WTC11 (cell line): ENCODE measurements around the gene MSI2. TPM values are rescaled to one million over a fixed set of nuclear protein-coding genes. Genes with fewer than 3 reads are reported as not detected.

Experiments used
- ATAC-seq: fragments of 200-7000 bp; cut with Tn5 transposase; 2 replicates; pipeline ENCODE4 v1.10.0; 2021; ENCODE audit warnings: mild to moderate bottlenecking, moderate library complexity
- CTCF ChIA-PET: fragments of 300-600 bp; sonication (Branson Sonifier 250); formaldehyde crosslinking; loops from one replicate; lab custom pipeline; 2021; ENCODE audit warnings: antibody characterized with exemption; lab: Charles Lee
- POLR2A ChIA-PET: fragments of 350-600 bp; sonication (Branson Sonifier 250); formaldehyde crosslinking; loops from one replicate; lab custom pipeline; 2021; ENCODE audit warnings: antibody characterized with exemption; lab: Charles Lee
- DNase-seq: peaks from one replicate; pipeline ENCODE4 v3.0.0; 2021; ENCODE audit warnings: low spot score
- H3K27ac Mint-ChIP-seq: 2 replicates; pipeline ENCODE4 v1.8.0; 2021; ENCODE audit warnings: mixed read lengths
- H3K27me3 Mint-ChIP-seq: 2 replicates; pipeline ENCODE4 v1.8.0; 2021; ENCODE audit warnings: low read depth, mild to moderate bottlenecking, moderate library complexity, mixed read lengths
- H3K36me3 Mint-ChIP-seq: 2 replicates; pipeline ENCODE4 v1.8.0; 2021; ENCODE audit warnings: mixed read lengths
- H3K4me1 Mint-ChIP-seq: 2 replicates; pipeline ENCODE4 v1.8.0; 2022; ENCODE audit warnings: mixed read lengths
- H3K4me3 Mint-ChIP-seq: 2 replicates; pipeline ENCODE4 v1.8.0; 2021; ENCODE audit warnings: mild to moderate bottlenecking, moderate library complexity, mixed read lengths
- H3K9me3 Mint-ChIP-seq: 2 replicates; pipeline ENCODE4 v1.8.0; 2021; ENCODE audit warnings: mixed read lengths
- ATF1 ChIP-seq: sonication (generic); formaldehyde crosslinking; IDR thresholded peaks from 2 replicates; pipeline ENCODE4 v1.8.1; 2023; ENCODE audit warnings: mild to moderate bottlenecking, moderate library complexity, missing genetic modification reagents
- ATF2 ChIP-seq: sonication (generic); formaldehyde crosslinking; IDR thresholded peaks from 2 replicates; pipeline ENCODE4 v1.8.1; 2022; ENCODE audit warnings: low read depth, missing genetic modification reagents, borderline replicate concordance
- CDX4 ChIP-seq: fragments of 250-450 bp; sonication (Bioruptor Pico); IDR thresholded peaks from 2 replicates; pipeline ENCODE4 v1.9.0; 2021; ENCODE audit warnings: moderate library complexity, mild to moderate bottlenecking, inconsistent platforms, borderline replicate concordance
- CREB1 ChIP-seq: sonication (generic); formaldehyde crosslinking; IDR thresholded peaks from 2 replicates; pipeline ENCODE4 v1.8.0; 2023; ENCODE audit warnings: mild to moderate bottlenecking, missing genetic modification reagents
- CREM ChIP-seq: sonication (generic); formaldehyde crosslinking; IDR thresholded peaks from 2 replicates; pipeline ENCODE4 v1.8.1; 2022; ENCODE audit warnings: mild to moderate bottlenecking, missing genetic modification reagents, moderate library complexity
- JUN ChIP-seq: sonication (generic); formaldehyde crosslinking; IDR thresholded peaks from 2 replicates; pipeline ENCODE4 v1.8.0; 2023; ENCODE audit warnings: mild to moderate bottlenecking, missing genetic modification reagents
- KAT7 ChIP-seq: sonication (generic); formaldehyde crosslinking; IDR thresholded peaks from 2 replicates; pipeline ENCODE4 v1.8.1; 2023; ENCODE audit warnings: missing genetic modification reagents, mild to moderate bottlenecking, borderline replicate concordance
- NFATC4 ChIP-seq: fragments of 250-450 bp; sonication (Bioruptor Pico); IDR thresholded peaks from 2 replicates; pipeline ENCODE4 v1.9.0; 2021; ENCODE audit warnings: mild to moderate bottlenecking
- NR3C1 ChIP-seq: sonication (generic); formaldehyde crosslinking; conservative IDR thresholded peaks from 2 replicates; pipeline ENCODE4 v1.8.1; 2023; ENCODE audit warnings: low read depth, mild to moderate bottlenecking, missing genetic modification reagents
- PRDM15 ChIP-seq: sonication (generic); formaldehyde crosslinking; IDR thresholded peaks from 2 replicates; pipeline ENCODE4 v1.8.0; 2022; ENCODE audit warnings: missing genetic modification reagents
- SOX15 ChIP-seq: fragments of 250-450 bp; sonication (Bioruptor Pico); IDR thresholded peaks from 2 replicates; pipeline ENCODE4 v1.9.0; 2021; ENCODE audit warnings: mild to moderate bottlenecking
- TCF7 ChIP-seq: sonication (generic); formaldehyde crosslinking; IDR thresholded peaks from 2 replicates; pipeline ENCODE4 v1.8.0; 2022; ENCODE audit warnings: mild to moderate bottlenecking, low read depth, missing genetic modification reagents, moderate library complexity
- TEAD4 ChIP-seq: sonication (generic); formaldehyde crosslinking; IDR thresholded peaks from 2 replicates; pipeline ENCODE4 v1.8.0; 2022; ENCODE audit warnings: mild to moderate bottlenecking, missing genetic modification reagents
- TP53 ChIP-seq: sonication (generic); formaldehyde crosslinking; IDR thresholded peaks from 2 replicates; pipeline ENCODE4 v1.8.1; 2023; ENCODE audit warnings: mild to moderate bottlenecking, missing genetic modification reagents
- total RNA-seq: library from RNA; stranded (reverse); gene quantifications from 3 replicates; pipeline ENCODE4 v1.2.3, GENCODE V29; 2021
- TF ChIP-seq, protein P1 (sequence below): sonication (generic); formaldehyde crosslinking; IDR thresholded peaks from 2 replicates; pipeline ENCODE4 v1.8.1; 2023; ENCODE audit warnings: mild to moderate bottlenecking, missing genetic modification reagents, borderline replicate concordance
- TF ChIP-seq, protein P2 (sequence below): sonication (generic); formaldehyde crosslinking; IDR thresholded peaks from 2 replicates; pipeline ENCODE4 v1.8.0; 2022; ENCODE audit warnings: mild to moderate bottlenecking, missing genetic modification reagents

MSI2 gene
- total RNA-seq, 1 experiment from 2014 or later = 82.1 TPM

DNA sequence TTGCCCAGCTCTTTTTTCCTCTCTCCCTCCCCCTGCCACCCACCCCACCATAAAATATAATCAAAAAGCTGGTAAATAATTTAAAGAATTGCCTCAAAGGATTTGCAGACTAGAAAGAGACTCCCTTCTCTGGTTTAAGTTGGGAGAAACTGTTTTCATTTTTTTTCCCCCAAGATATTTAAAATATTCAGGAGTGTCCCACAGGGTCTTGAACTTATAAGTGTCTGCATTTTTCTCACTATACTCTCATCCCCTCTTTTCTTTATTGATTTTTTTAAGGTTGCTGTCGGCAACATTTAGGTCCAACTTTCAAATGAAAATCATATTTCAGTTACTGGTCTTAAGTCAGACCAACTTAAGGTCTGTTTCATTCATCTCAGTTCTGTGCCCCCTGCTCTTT lies 210.2 kb downstream of the MSI2 start:
- DNase-seq = no peak
- CTCF ChIA-PET = interaction anchor here (0.7 to 2.6 kb wide), 6 partner anchors 11 to 317 kb away, joined by 3 to 13 read pairs (median 5); no protein-coding TSS in a partner anchor
- H3K27ac Mint-ChIP-seq = no peak overlapping the region

More for the DNA sequence above, 210.2 kb downstream of the MSI2 start:
- TF ChIP-seq CREB1 (CRISPR knock-in tag) (no peak), ATF2 (no peak), TP53 (CRISPR knock-in tag) (no peak), NFATC4 (CRISPR knock-in tag) (no peak), NR3C1 (CRISPR knock-in tag) (no peak), SOX15 (CRISPR knock-in tag) (no peak), CREM (CRISPR knock-in tag) (no peak), ATF1 (no peak), JUN (CRISPR knock-in tag) (no peak), PRDM15 (CRISPR knock-in tag) (no peak), TEAD4 (CRISPR knock-in tag) (no peak), TCF7 (CRISPR knock-in tag) (no peak), KAT7 (CRISPR knock-in tag) (no peak), CDX4 (CRISPR knock-in tag) (no peak)
- TF ChIP-seq, protein P1, sequence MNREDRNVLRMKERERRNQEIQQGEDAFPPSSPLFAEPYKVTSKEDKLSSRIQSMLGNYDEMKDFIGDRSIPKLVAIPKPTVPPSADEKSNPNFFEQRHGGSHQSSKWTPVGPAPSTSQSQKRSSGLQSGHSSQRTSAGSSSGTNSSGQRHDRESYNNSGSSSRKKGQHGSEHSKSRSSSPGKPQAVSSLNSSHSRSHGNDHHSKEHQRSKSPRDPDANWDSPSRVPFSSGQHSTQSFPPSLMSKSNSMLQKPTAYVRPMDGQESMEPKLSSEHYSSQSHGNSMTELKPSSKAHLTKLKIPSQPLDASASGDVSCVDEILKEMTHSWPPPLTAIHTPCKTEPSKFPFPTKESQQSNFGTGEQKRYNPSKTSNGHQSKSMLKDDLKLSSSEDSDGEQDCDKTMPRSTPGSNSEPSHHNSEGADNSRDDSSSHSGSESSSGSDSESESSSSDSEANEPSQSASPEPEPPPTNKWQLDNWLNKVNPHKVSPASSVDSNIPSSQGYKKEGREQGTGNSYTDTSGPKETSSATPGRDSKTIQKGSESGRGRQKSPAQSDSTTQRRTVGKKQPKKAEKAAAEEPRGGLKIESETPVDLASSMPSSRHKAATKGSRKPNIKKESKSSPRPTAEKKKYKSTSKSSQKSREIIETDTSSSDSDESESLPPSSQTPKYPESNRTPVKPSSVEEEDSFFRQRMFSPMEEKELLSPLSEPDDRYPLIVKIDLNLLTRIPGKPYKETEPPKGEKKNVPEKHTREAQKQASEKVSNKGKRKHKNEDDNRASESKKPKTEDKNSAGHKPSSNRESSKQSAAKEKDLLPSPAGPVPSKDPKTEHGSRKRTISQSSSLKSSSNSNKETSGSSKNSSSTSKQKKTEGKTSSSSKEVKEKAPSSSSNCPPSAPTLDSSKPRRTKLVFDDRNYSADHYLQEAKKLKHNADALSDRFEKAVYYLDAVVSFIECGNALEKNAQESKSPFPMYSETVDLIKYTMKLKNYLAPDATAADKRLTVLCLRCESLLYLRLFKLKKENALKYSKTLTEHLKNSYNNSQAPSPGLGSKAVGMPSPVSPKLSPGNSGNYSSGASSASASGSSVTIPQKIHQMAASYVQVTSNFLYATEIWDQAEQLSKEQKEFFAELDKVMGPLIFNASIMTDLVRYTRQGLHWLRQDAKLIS = no peak
- TF ChIP-seq, protein P2, sequence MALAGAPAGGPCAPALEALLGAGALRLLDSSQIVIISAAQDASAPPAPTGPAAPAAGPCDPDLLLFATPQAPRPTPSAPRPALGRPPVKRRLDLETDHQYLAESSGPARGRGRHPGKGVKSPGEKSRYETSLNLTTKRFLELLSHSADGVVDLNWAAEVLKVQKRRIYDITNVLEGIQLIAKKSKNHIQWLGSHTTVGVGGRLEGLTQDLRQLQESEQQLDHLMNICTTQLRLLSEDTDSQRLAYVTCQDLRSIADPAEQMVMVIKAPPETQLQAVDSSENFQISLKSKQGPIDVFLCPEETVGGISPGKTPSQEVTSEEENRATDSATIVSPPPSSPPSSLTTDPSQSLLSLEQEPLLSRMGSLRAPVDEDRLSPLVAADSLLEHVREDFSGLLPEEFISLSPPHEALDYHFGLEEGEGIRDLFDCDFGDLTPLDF = no peak
- TF ChIP-seq, all 79 proteins: peak for 0
- H3K4me3 Mint-ChIP-seq = peak overlapping the region; percentile 29; the same call in 1 of the 2 replicates
- no peak for ATAC-seq
- no peaks in the 10 kb centered on the region for H3K9me3 Mint-ChIP-seq
- H3K4me1 Mint-ChIP-seq = peaks cover 77% of the 10 kb centered on the region
- H3K36me3 Mint-ChIP-seq = no peaks in the 10 kb centered on the region
- POLR2A ChIA-PET = no interaction called here
- H3K27me3 Mint-ChIP-seq = peaks cover 5% of the 10 kb centered on the region
